IMR-90 (cell line): ENCODE results near the gene ENO2. TPM values are rescaled to one million over a fixed set of nuclear protein-coding genes. Genes with fewer than 3 reads are reported as not detected.

Source experiments
- ATAC-seq: fragments of 200-7000 bp; cut with Tn5 transposase; 2 replicates; pipeline ENCODE4 v1.9.1; 2020; ENCODE audit warnings: low read depth, mild to moderate bottlenecking, moderate library complexity
- BruUV-seq: library from RNA; stranded (reverse); fragments of 400-500 nt; replicated peaks from 2 replicates; lab custom pipeline; 2021; lab: Mats Ljungman, UMichigan
- CTCF ChIA-PET: fragments of 300-600 bp; formaldehyde crosslinking; extraction: SDS; loops from one replicate; lab custom pipeline; 2021; ENCODE audit warnings: antibody characterized with exemption; lab: Yijun Ruan, JAX
- POLR2A ChIA-PET: fragments of 300-600 bp; sonication (Branson Sonifier 250); formaldehyde crosslinking; loops from one replicate; lab custom pipeline; 2022; ENCODE audit warnings: antibody characterized with exemption; ENCODE audit not compliant: unreplicated experiment; lab: Charles Lee
- DNase-seq: peaks from one replicate; pipeline ENCODE4 v3.0.0; 2013
- H2AFZ ChIP-seq: replicated peaks from 2 replicates; pipeline ENCODE3; 2013; ENCODE audit warnings: low read length, mild to moderate bottlenecking; ENCODE audit not compliant: poor library complexity
- H2AK5ac ChIP-seq: 2 replicates; pipeline ENCODE4 v1.6.1; 2013; ENCODE audit warnings: low read depth, low read length, inconsistent platforms
- H2AK9ac ChIP-seq: replicated peaks from 2 replicates; pipeline ENCODE3; 2013; ENCODE audit warnings: mild to moderate bottlenecking, low read depth, low read length, moderate library complexity; ENCODE audit not compliant: poor library complexity
- H2BK120ac ChIP-seq: 2 replicates; pipeline ENCODE4 v1.6.1; 2013; ENCODE audit warnings: low read depth, low read length, inconsistent platforms
- H2BK15ac ChIP-seq: 3 replicates; pipeline ENCODE4 v1.6.1; 2013; ENCODE audit warnings: low read depth, low read length, inconsistent platforms
- H2BK20ac ChIP-seq: 2 replicates; pipeline ENCODE4 v1.6.1; 2013; ENCODE audit warnings: low read depth, mild to moderate bottlenecking, inconsistent platforms, low read length, moderate library complexity
- H2BK5ac ChIP-seq: 2 replicates; pipeline ENCODE4 v1.6.1; 2013; ENCODE audit warnings: mild to moderate bottlenecking, low read depth, low read length, inconsistent platforms; ENCODE audit not compliant: poor library complexity, severe bottlenecking
- H3K14ac ChIP-seq: replicated peaks from 2 replicates; pipeline ENCODE4 v1.6.1; 2013; ENCODE audit warnings: low read depth, low read length, inconsistent platforms
- H3K18ac ChIP-seq: 2 replicates; pipeline ENCODE4 v1.6.1; 2013; ENCODE audit warnings: low read depth, low read length, control low read depth
- H3K23ac ChIP-seq: 2 replicates; pipeline ENCODE4 v1.6.1; 2013; ENCODE audit warnings: low read depth, low read length, inconsistent platforms
- H3K27ac ChIP-seq: 2 replicates; pipeline ENCODE4 v1.5.1; 2013; ENCODE audit warnings: mild to moderate bottlenecking, control low read depth, low read length; ENCODE audit not compliant: insufficient read depth
- H3K27me3 ChIP-seq: 2 replicates; pipeline ENCODE4 v1.6.1; 2013; ENCODE audit warnings: low read length; ENCODE audit not compliant: control insufficient read depth, insufficient read depth
- H3K36me3 ChIP-seq: 2 replicates; pipeline ENCODE4 v1.6.1; 2013; ENCODE audit warnings: low read length, mixed read lengths; ENCODE audit not compliant: control insufficient read depth, insufficient read depth
- H3K4ac ChIP-seq: 2 replicates; pipeline ENCODE4 v1.6.1; 2013; ENCODE audit warnings: low read depth, low read length, inconsistent platforms
- H3K4me1 ChIP-seq: 2 replicates; pipeline ENCODE4 v1.6.1; 2013; ENCODE audit warnings: low read length, mixed read lengths; ENCODE audit not compliant: control insufficient read depth, insufficient read depth
- H3K4me2 ChIP-seq: 2 replicates; pipeline ENCODE4 v1.6.1; 2013; ENCODE audit warnings: low read depth, mild to moderate bottlenecking, control low read depth, low read length, moderate library complexity
- H3K4me3 ChIP-seq: 2 replicates; pipeline ENCODE4 v1.5.1; 2013; ENCODE audit warnings: low read depth, mild to moderate bottlenecking, control low read depth, low read length, moderate library complexity; ENCODE audit not compliant: insufficient read depth
- H3K56ac ChIP-seq: 2 replicates; pipeline ENCODE4 v1.6.1; 2013; ENCODE audit warnings: low read length, inconsistent platforms; ENCODE audit not compliant: insufficient read depth; ENCODE audit errors: extremely low read depth
- H3K79me1 ChIP-seq, 2 experiments: 2 replicates each; pipeline ENCODE4 v1.6.1; 2013; ENCODE audit warnings: low read length in 2 of 2, inconsistent platforms in 1 of 2, low read depth in 1 of 2
- H3K9ac ChIP-seq: 2 replicates; pipeline ENCODE4 v1.6.1; 2013; ENCODE audit warnings: low read depth, low read length, control low read depth
- H3K9me1 ChIP-seq: 2 replicates; pipeline ENCODE4 v1.6.1; 2013; ENCODE audit warnings: low read length, inconsistent platforms; ENCODE audit not compliant: insufficient read depth
- H3K9me3 ChIP-seq: 2 replicates; pipeline ENCODE4 v1.6.1; 2013; ENCODE audit warnings: low read length; ENCODE audit not compliant: control insufficient read depth, insufficient read depth
- H4K20me1 ChIP-seq: 2 replicates; pipeline ENCODE4 v1.6.1; 2013; ENCODE audit warnings: low read length, inconsistent platforms; ENCODE audit not compliant: insufficient read depth
- H4K5ac ChIP-seq: 2 replicates; pipeline ENCODE4 v1.6.1; 2013; ENCODE audit warnings: mild to moderate bottlenecking, low read depth, low read length, control low read depth
- H4K8ac ChIP-seq, 2 experiments: 2 replicates each; pipeline ENCODE4 v1.6.1; 2013; ENCODE audit warnings: low read depth in 2 of 2, low read length in 2 of 2, control low read depth in 1 of 2, inconsistent platforms in 1 of 2
- H4K91ac ChIP-seq: 2 replicates; pipeline ENCODE4 v1.6.1; 2013; ENCODE audit warnings: low read depth, low read length, inconsistent platforms; ENCODE audit not compliant: insufficient read depth
- BHLHE40 ChIP-seq: fragments of 150-350 bp; IDR thresholded peaks from 2 replicates; pipeline ENCODE4 v1.6.1; 2016; ENCODE audit warnings: mild to moderate bottlenecking, low read depth, low read length
- CEBPB ChIP-seq: IDR thresholded peaks from 2 replicates; pipeline ENCODE4 v1.6.1; 2012; ENCODE audit warnings: low read depth, low read length, improper control_type of control experiment
- CTCF ChIP-seq: conservative IDR thresholded peaks from 2 replicates; pipeline ENCODE4 v1.5.1; 2012; ENCODE audit warnings: mild to moderate bottlenecking, low read depth, low read length, improper control_type of control experiment
- ELK1 ChIP-seq: fragments of 150-350 bp; IDR thresholded peaks from 2 replicates; pipeline ENCODE4 v1.6.1; 2016; ENCODE audit warnings: low read depth, mild to moderate bottlenecking, low read length, moderate library complexity, borderline replicate concordance
- FOS ChIP-seq: fragments of 150-350 bp; IDR thresholded peaks from 2 replicates; pipeline ENCODE4 v1.6.1; 2016; ENCODE audit warnings: low read depth, low read length
- MAFK ChIP-seq: IDR thresholded peaks from 2 replicates; pipeline ENCODE4 v1.6.1; 2012; ENCODE audit warnings: low read depth, low read length, improper control_type of control experiment
- MAZ ChIP-seq: IDR thresholded peaks from 2 replicates; pipeline ENCODE4 v1.6.1; 2012; ENCODE audit warnings: low read depth, mild to moderate bottlenecking, low read length, improper control_type of control experiment, moderate library complexity, borderline replicate concordance
- MXI1 ChIP-seq: IDR thresholded peaks from 2 replicates; pipeline ENCODE4 v1.6.1; 2012; ENCODE audit warnings: low read depth, mild to moderate bottlenecking, low read length, moderate library complexity, borderline replicate concordance
- NFE2L2 ChIP-seq: fragments of 150-350 bp; IDR thresholded peaks from 2 replicates; pipeline ENCODE4 v1.6.1; 2016; ENCODE audit warnings: low read depth, mild to moderate bottlenecking, low read length
- POLR2A ChIP-seq: IDR thresholded peaks from 2 replicates; pipeline ENCODE4 v1.6.1; 2012; ENCODE audit warnings: mild to moderate bottlenecking, low read depth, low read length
- RAD21 ChIP-seq: IDR thresholded peaks from 2 replicates; pipeline ENCODE4 v1.6.1; 2012; ENCODE audit warnings: low read length, improper control_type of control experiment
- RCOR1 ChIP-seq: IDR thresholded peaks from 2 replicates; pipeline ENCODE4 v1.6.1; 2012; ENCODE audit warnings: mild to moderate bottlenecking, low read length, improper control_type of control experiment; ENCODE audit not compliant: insufficient replicate concordance
- RFX5 ChIP-seq: IDR thresholded peaks from 2 replicates; pipeline ENCODE4 v1.8.0; 2012; ENCODE audit warnings: low read depth, mild to moderate bottlenecking, low read length, moderate library complexity
- SMC3 ChIP-seq: fragments of 150-350 bp; IDR thresholded peaks from 2 replicates; pipeline ENCODE4 v1.6.1; 2016; ENCODE audit warnings: low read depth, mild to moderate bottlenecking, antibody characterized with exemption, low read length, moderate library complexity
- USF2 ChIP-seq: fragments of 150-350 bp; IDR thresholded peaks from 2 replicates; pipeline ENCODE4 v1.6.1; 2017; ENCODE audit warnings: mild to moderate bottlenecking, antibody characterized with exemption, low read length, low read depth
- WGBS, 2 experiments: methylation state at CpG; one replicate each; pipeline versions ENCODE4 v1.1.5 to v1.1.7; 2013; ENCODE audit warnings: missing lambda C conversion rate in 2 of 2; ENCODE audit not compliant: insufficient read length in 1 of 2; ENCODE audit errors: extremely low coverage in 2 of 2; 5-methylcytosine and 5-hydroxymethylcytosine counted together
- dilution Hi-C: fragments of 300-500 bp; cut with HindIII; formaldehyde crosslinking; loops from one replicate; pipeline ENCODE4 v1.14.3; 2018; ENCODE audit warnings: low sequenced_read_pairs; ENCODE audit not compliant: unreplicated experiment
- in situ Hi-C: fragments of 300-500 bp; cut with MboI; formaldehyde crosslinking; loops from 3 replicates; pipeline ENCODE4 v1.14.3; 2019; ENCODE audit warnings: low sequenced_read_pairs, inconsistent platforms, mixed read lengths
- intact Hi-C: fragments of 100-400 bp; cut with micrococcal nuclease; formaldehyde crosslinking; loops from 2 replicates; pipeline ENCODE4 v1.10.0; 2022
- polyA plus RNA-seq, 3 experiments: library from polyadenylated mRNA; depleted of rRNA; stranded (reverse); fragments of >200 nt; gene quantifications; 2 replicates each; pipeline ENCODE4 v1.2.3, GENCODE V29; 2012; ENCODE audit warnings: low replicate concordance in 1 of 3
- total RNA-seq: library from RNA; depleted of rRNA; stranded (reverse); fragments of >200 nt; gene quantifications from 2 replicates; pipeline ENCODE4 v1.2.3, GENCODE V29; 2012

The ENO2 gene
- total and polyA plus RNA-seq, 2 of the 4 experiments (the other 2 are of a cell fraction), result 28.3 to 92.8 TPM

GRCh38 chr12:6957741-6958608 is 43.6 kb downstream of the ENO2 start:
- Histone ChIP-seq H2BK15ac (no peak overlapping the region), H3K4me2 (no peak overlapping the region), H4K5ac (no peak overlapping the region), H3K56ac (no peak overlapping the region), H2AK5ac (no peak overlapping the region), H3K36me3 (no peaks in the 10 kb centered on the region), H4K20me1 (no peaks in the 10 kb centered on the region), H3K18ac (no peak overlapping the region), H4K91ac (no peak overlapping the region), H2BK5ac (no peak overlapping the region), H3K23ac (no peak overlapping the region), H2AFZ (peak overlapping the region; percentile 23), H3K9ac (no peak overlapping the region), H2AK9ac (no peak overlapping the region), H3K4me1 (peaks cover 6% of the 10 kb centered on the region; the same call in 1 of the 2 replicates), H3K27me3 (no peaks in the 10 kb centered on the region), H3K14ac (no peak overlapping the region), H3K9me3 (no peaks in the 10 kb centered on the region), H4K8ac (no peak overlapping the region), H3K4me3 (no peak overlapping the region), H3K79me1 (no peaks in the 10 kb centered on the region), H3K27ac (no peak overlapping the region), H3K9me1 (no peaks in the 10 kb centered on the region), H2BK20ac (no peak overlapping the region), H3K4ac (no peak overlapping the region), H2BK120ac (no peak overlapping the region)
- no peak for ATAC-seq
- in situ Hi-C loops (no loop called here), dilution Hi-C loops (no loop called here), intact Hi-C loops (no loop called here)
- no TSS peak for BruUV-seq
- ChIA-PET POLR2A (no interaction called here), CTCF (no interaction called here)
- WGBS, 2 experiments, result 83% methylated on average over 13 of the region's 28 CpGs; no CpG with 5 or more reads in 1 of the 2 experiments
- DNase-seq, result no peak
- TF ChIP-seq BHLHE40 (no peak), RFX5 (no peak), POLR2A (no peak), MAZ (no peak), NFE2L2 (no peak), SMC3 (no peak), CEBPB (no peak), CTCF (no peak), USF2 (no peak), RCOR1 (no peak), MXI1 (no peak), ELK1 (no peak), RAD21 (no peak), MAFK (no peak), FOS (no peak)
